ENCODE data around the gene PDZD4. TPM values are rescaled to one million over a fixed set of nuclear protein-coding genes. Genes with fewer than 3 reads are reported as not detected.

Gene PDZD4
- total RNA-seq, 1 experiment from 2014 or later: 120 TPM

GRCh38 chrX:153875391-153876111 lies 45.2 kb upstream of the PDZD4 start (continued):
- peak; percentile 99 for TF ChIP-seq RELA (CRISPR knock-in tag; IDR thresholded peaks at IDR 0.05; ENCODE audit: borderline replicate concordance)
- no peak for TF ChIP-seq ZNF396 (CRISPR knock-in tag; IDR thresholded peaks at IDR 0.05; ENCODE audit: borderline replicate concordance)
- no peak for TF ChIP-seq PRRX2 (CRISPR knock-in tag; IDR thresholded peaks at IDR 0.05)
- no peak for TF ChIP-seq HMGA2 (CRISPR knock-in tag; IDR thresholded peaks at IDR 0.05)
- TF ChIP-seq NFE2L1 (CRISPR knock-in tag; IDR thresholded peaks at IDR 0.05): peak; percentile 100
- TF ChIP-seq, protein P1, sequence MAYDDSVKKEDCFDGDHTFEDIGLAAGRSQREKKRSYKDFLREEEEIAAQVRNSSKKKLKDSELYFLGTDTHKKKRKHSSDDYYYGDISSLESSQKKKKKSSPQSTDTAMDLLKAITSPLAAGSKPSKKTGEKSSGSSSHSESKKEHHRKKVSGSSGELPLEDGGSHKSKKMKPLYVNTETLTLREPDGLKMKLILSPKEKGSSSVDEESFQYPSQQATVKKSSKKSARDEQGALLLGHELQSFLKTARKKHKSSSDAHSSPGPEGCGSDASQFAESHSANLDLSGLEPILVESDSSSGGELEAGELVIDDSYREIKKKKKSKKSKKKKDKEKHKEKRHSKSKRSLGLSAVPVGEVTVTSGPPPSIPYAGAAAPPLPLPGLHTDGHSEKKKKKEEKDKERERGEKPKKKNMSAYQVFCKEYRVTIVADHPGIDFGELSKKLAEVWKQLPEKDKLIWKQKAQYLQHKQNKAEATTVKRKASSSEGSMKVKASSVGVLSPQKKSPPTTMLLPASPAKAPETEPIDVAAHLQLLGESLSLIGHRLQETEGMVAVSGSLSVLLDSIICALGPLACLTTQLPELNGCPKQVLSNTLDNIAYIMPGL (CRISPR knock-in tag; IDR thresholded peaks at IDR 0.05): peak; percentile 86; the same call in 1 of the 2 replicates
- TF ChIP-seq SMAD4 (CRISPR knock-in tag; IDR thresholded peaks at IDR 0.05): peak; percentile 99
- TF ChIP-seq, protein P2, sequence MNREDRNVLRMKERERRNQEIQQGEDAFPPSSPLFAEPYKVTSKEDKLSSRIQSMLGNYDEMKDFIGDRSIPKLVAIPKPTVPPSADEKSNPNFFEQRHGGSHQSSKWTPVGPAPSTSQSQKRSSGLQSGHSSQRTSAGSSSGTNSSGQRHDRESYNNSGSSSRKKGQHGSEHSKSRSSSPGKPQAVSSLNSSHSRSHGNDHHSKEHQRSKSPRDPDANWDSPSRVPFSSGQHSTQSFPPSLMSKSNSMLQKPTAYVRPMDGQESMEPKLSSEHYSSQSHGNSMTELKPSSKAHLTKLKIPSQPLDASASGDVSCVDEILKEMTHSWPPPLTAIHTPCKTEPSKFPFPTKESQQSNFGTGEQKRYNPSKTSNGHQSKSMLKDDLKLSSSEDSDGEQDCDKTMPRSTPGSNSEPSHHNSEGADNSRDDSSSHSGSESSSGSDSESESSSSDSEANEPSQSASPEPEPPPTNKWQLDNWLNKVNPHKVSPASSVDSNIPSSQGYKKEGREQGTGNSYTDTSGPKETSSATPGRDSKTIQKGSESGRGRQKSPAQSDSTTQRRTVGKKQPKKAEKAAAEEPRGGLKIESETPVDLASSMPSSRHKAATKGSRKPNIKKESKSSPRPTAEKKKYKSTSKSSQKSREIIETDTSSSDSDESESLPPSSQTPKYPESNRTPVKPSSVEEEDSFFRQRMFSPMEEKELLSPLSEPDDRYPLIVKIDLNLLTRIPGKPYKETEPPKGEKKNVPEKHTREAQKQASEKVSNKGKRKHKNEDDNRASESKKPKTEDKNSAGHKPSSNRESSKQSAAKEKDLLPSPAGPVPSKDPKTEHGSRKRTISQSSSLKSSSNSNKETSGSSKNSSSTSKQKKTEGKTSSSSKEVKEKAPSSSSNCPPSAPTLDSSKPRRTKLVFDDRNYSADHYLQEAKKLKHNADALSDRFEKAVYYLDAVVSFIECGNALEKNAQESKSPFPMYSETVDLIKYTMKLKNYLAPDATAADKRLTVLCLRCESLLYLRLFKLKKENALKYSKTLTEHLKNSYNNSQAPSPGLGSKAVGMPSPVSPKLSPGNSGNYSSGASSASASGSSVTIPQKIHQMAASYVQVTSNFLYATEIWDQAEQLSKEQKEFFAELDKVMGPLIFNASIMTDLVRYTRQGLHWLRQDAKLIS (CRISPR knock-in tag; IDR thresholded peaks at IDR 0.05; ENCODE audit: borderline replicate concordance): peak; percentile 79; the same call in 1 of the 2 replicates
- TF ChIP-seq, protein P3, sequence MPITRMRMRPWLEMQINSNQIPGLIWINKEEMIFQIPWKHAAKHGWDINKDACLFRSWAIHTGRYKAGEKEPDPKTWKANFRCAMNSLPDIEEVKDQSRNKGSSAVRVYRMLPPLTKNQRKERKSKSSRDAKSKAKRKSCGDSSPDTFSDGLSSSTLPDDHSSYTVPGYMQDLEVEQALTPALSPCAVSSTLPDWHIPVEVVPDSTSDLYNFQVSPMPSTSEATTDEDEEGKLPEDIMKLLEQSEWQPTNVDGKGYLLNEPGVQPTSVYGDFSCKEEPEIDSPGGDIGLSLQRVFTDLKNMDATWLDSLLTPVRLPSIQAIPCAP (CRISPR knock-in tag; IDR thresholded peaks at IDR 0.05): peak; percentile 98
- 0 out of 2 replicates have a peak, but pooled peaks have one; percentile 24 for TF ChIP-seq MXD4 (CRISPR knock-in tag; IDR thresholded peaks at IDR 0.05; ENCODE audit: borderline replicate concordance)
- peak; percentile 85 for TF ChIP-seq ZNF317 (CRISPR knock-in tag; IDR thresholded peaks at IDR 0.05; ENCODE audit: borderline replicate concordance, low read depth)
- TF ChIP-seq TEAD4 (CRISPR knock-in tag; IDR thresholded peaks at IDR 0.05): peak; percentile 99
- TF ChIP-seq RORB (CRISPR knock-in tag; IDR thresholded peaks at IDR 0.05): no peak
- TF ChIP-seq, protein P4, sequence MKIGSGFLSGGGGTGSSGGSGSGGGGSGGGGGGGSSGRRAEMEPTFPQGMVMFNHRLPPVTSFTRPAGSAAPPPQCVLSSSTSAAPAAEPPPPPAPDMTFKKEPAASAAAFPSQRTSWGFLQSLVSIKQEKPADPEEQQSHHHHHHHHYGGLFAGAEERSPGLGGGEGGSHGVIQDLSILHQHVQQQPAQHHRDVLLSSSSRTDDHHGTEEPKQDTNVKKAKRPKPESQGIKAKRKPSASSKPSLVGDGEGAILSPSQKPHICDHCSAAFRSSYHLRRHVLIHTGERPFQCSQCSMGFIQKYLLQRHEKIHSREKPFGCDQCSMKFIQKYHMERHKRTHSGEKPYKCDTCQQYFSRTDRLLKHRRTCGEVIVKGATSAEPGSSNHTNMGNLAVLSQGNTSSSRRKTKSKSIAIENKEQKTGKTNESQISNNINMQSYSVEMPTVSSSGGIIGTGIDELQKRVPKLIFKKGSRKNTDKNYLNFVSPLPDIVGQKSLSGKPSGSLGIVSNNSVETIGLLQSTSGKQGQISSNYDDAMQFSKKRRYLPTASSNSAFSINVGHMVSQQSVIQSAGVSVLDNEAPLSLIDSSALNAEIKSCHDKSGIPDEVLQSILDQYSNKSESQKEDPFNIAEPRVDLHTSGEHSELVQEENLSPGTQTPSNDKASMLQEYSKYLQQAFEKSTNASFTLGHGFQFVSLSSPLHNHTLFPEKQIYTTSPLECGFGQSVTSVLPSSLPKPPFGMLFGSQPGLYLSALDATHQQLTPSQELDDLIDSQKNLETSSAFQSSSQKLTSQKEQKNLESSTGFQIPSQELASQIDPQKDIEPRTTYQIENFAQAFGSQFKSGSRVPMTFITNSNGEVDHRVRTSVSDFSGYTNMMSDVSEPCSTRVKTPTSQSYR (CRISPR knock-in tag; IDR thresholded peaks at IDR 0.05): peak; percentile 99
- peak; percentile 99 for TF ChIP-seq TP53 (CRISPR knock-in tag; IDR thresholded peaks at IDR 0.05)
- TF ChIP-seq GTF2I (CRISPR knock-in tag; conservative IDR thresholded peaks at IDR 0.05): no peak

All from WTC11 (cell line).